Kidney (tissue), 14 donors: ENCODE data around the gene MYLK. TPM values are rescaled to one million over a fixed set of nuclear protein-coding genes. Genes with fewer than 3 reads are reported as not detected.

Source experiments
- DNase-seq, 5 donors: peaks; one replicate each; pipeline ENCODE4 v3.0.0-alpha.2; 2013 to 2020
- FAIRE-seq: peaks from 2 replicates; lab custom pipeline; 2012; peaks lifted over from hg19 to GRCh38; lab: Jason Lieb, UNC
- H3K27ac ChIP-seq, 2 donors: one replicate each; pipeline ENCODE4 v1.7.0; 2013; ENCODE audit warnings: low read depth in 2 of 2, low read length in 2 of 2, inconsistent platforms in 1 of 2
- H3K27me3 ChIP-seq: one replicate; pipeline ENCODE4 v1.7.1; 2013; ENCODE audit warnings: low read length, inconsistent platforms; ENCODE audit not compliant: control insufficient read depth, insufficient read depth
- H3K36me3 ChIP-seq, 3 donors: one replicate each; pipeline versions ENCODE4 v1.7.0 to v1.7.1; 2013; ENCODE audit warnings: low read length in 3 of 3, control low read depth in 1 of 3, inconsistent platforms in 1 of 3; ENCODE audit not compliant: insufficient read depth in 3 of 3, control insufficient read depth in 2 of 3
- H3K4me1 ChIP-seq, 3 donors: one replicate each; pipeline versions ENCODE4 v1.7.0 to v1.7.1; 2013; ENCODE audit warnings: low read length in 3 of 3, inconsistent platforms in 1 of 3, low read depth in 1 of 3; ENCODE audit not compliant: control insufficient read depth in 2 of 3, insufficient read depth in 2 of 3
- H3K4me3 ChIP-seq, 3 donors: one replicate each; pipeline versions ENCODE4 v1.7.0 to v1.8.1; 2013; ENCODE audit warnings: low read length in 3 of 3, control low read depth in 1 of 3, inconsistent platforms in 1 of 3
- H3K9ac ChIP-seq, 3 donors: one replicate each; pipeline versions ENCODE4 v1.7.0 to v1.7.1; 2013; ENCODE audit warnings: low read length in 3 of 3, control low read depth in 1 of 3, inconsistent platforms in 1 of 3
- H3K9me3 ChIP-seq, 3 donors: one replicate each; pipeline versions ENCODE4 v1.7.0 to v1.7.1; 2013; ENCODE audit warnings: low read length in 3 of 3, control low read depth in 1 of 3, inconsistent platforms in 1 of 3; ENCODE audit not compliant: control insufficient read depth in 2 of 3, insufficient read depth in 1 of 3
- intact Hi-C: fragments of 100-400 bp; cut with DNase I; formaldehyde crosslinking; loops from one replicate; pipeline ENCODE4 v1.11.1; 2022
- polyA plus RNA-seq: library from polyadenylated mRNA; stranded (reverse); fragments of 350-450 nt; fragmentation: Illumina TruSeq; extraction: RNeasy Lipid Tissue Mini Kit (QIAGEN cat#74804); gene quantifications from one replicate; pipeline ENCODE4 v1.2.3, GENCODE V29; 2014; ENCODE audit warnings: low read depth, low replicate concordance; ENCODE audit not compliant: insufficient read depth
- total RNA-seq: library from RNA; stranded (reverse); fragmentation: NEBNext Ultra II Directional; extraction: Animal tissue kit (Norgen Biotek cat#: 25700); gene quantifications from one replicate; pipeline ENCODE4 v1.2.1, GENCODE V29; 2021
- TF ChIP-seq, protein P1 (sequence below): IDR thresholded peaks from 3 replicates; pipeline ENCODE4 v1.5.1; 2012; ENCODE audit warnings: mild to moderate bottlenecking, moderate library complexity, borderline replicate concordance; ENCODE audit not compliant: insufficient read depth; ENCODE audit errors: extremely low read depth
- donor health status: control.
- donor health status: control.
- donor health status: control.
- donor health status: control.
- donor health status: control.
- donor health status: DM: yes; HTN: yes; CAD: no.
- donor health status: Normal renal cell carcinoma (clear cell type).

Gene MYLK
- total and polyA plus RNA-seq, 2 donors from 2014 or later: 25.3 to 164 TPM

DNA sequence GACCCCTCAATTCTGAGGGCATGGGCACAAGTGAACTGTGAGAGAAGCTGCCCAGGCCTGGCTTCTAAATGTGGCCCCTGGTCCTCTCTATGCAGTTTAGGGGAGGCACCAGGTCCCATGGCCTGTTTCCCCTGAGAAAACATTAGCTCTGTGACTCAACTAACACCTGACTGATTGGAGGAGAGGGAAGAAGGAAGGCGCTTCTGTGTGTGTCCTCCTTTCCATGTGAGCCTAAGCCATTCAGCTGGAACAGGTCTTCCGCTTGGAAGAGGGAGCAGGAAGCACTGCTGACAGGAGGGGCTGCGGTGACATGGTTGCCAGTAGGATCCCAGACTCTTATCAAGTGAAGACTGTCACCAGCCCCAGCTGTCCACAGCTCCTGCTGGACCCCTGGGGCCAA is 79.5 kb downstream of the MYLK start:
- no peak for FAIRE-seq
- Histone ChIP-seq H3K27ac (no peak overlapping the region), H3K4me3 (no peak overlapping the region), H3K9ac (no peak overlapping the region), H3K9me3 (no peaks in the 10 kb centered on the region), H3K4me1 (peaks cover 0 to 3% (median under 1%) of the 10 kb centered on the region in 3 donors), H3K36me3 (no peaks in the 10 kb centered on the region), H3K27me3 (no peaks in the 10 kb centered on the region)
- no peak for DNase-seq
- TF ChIP-seq, protein P1, sequence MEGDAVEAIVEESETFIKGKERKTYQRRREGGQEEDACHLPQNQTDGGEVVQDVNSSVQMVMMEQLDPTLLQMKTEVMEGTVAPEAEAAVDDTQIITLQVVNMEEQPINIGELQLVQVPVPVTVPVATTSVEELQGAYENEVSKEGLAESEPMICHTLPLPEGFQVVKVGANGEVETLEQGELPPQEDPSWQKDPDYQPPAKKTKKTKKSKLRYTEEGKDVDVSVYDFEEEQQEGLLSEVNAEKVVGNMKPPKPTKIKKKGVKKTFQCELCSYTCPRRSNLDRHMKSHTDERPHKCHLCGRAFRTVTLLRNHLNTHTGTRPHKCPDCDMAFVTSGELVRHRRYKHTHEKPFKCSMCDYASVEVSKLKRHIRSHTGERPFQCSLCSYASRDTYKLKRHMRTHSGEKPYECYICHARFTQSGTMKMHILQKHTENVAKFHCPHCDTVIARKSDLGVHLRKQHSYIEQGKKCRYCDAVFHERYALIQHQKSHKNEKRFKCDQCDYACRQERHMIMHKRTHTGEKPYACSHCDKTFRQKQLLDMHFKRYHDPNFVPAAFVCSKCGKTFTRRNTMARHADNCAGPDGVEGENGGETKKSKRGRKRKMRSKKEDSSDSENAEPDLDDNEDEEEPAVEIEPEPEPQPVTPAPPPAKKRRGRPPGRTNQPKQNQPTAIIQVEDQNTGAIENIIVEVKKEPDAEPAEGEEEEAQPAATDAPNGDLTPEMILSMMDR: no peak
- intact Hi-C loops: no loop called here

DNA sequence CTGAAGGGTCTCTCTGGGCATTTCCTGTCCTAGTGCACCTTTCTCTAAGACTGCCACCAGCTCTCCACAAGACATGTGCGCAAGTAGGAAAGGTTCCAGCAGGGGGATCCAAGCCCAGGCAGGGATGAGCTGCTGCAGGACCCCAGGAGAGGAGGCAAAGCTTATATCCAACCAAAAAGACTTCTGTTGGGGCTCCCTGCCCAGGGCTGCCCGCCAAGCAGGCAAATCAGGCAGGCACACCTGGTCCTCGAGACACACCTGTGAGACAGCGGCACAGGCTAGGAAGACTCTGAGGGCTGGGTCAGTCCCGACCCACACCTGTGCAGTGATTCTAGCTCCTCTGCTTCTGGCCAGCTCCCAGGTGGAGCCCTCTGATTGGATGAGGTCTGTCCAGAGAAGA is 80.6 kb downstream of the MYLK start:
- H3K9ac ChIP-seq: no peak overlapping the region
- intact Hi-C loops: no loop called here
- TF ChIP-seq, protein P1: no peak
- H3K27ac ChIP-seq: no peak overlapping the region
- FAIRE-seq (no peak), DNase-seq (no peak)
- no peaks in the 10 kb centered on the region for H3K9me3 ChIP-seq
- H3K4me3 ChIP-seq: no peak overlapping the region
- peaks cover 0 to 6% (median 3%) of the 10 kb centered on the region in 3 donors for H3K4me1 ChIP-seq
- H3K36me3 ChIP-seq: no peaks in the 10 kb centered on the region
- no peaks in the 10 kb centered on the region for H3K27me3 ChIP-seq

DNA sequence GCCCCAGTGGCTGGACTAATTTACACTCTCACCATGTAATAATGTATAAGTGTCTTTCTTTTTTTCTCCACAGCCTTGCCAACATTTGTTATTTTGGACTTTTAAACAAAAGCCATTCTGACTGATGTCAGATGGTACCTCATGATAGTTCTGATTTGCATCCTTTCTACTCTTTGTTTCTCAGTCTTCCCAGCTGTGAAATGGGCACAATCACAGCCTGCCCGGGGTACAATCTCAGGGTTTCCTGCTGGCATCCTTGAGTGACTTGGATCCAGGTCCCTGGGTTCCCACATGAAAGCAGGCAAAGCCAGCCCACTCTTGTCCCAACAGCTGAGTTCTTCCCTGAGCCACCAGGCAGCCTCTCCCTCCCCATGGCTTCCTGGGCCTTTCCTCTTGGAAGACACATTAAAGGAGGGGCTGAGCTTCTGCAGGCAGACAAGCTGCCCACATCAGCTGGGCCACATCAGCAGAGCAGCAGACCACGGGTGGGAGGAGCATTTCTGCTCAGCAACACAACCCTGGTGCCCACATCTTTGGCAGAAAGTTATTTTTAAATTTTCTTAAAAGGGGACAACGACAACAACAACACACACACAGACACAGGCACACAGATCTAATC is 82.0 kb downstream of the MYLK start:
- Histone ChIP-seq H3K36me3 (no peaks in the 10 kb centered on the region), H3K4me3 (no peak overlapping the region), H3K4me1 (peaks cover 0 to 6% (median 3%) of the 10 kb centered on the region in 3 donors), H3K27ac (no peak overlapping the region), H3K9ac (no peak overlapping the region), H3K27me3 (no peaks in the 10 kb centered on the region), H3K9me3 (no peaks in the 10 kb centered on the region)
- DNase-seq (peak in 3 of 5 donors; percentile 38 to 79 (median 50)), FAIRE-seq (no peak)
- intact Hi-C loops: no loop called here
- TF ChIP-seq, protein P1: no peak

DNA sequence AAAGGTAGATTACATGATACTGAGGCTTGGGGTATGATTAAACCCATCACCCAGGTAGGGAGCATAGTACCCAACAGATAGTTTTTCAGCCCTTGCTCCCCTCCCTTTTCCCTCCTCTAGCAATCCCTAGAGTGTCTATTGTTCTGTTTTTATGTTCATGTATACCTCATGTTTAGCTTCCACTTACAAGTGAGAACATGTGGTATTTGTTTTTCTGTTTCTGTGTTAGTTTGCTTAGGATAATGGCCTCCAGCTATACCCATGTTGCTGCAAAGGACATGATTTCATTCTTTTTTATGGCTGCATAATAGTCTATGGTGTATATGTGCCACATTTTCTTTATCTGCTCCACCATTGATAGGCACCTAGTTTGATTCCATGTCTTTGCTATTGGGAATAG is 82.7 kb downstream of the MYLK start:
- FAIRE-seq: no peak
- TF ChIP-seq, protein P1: no peak

More for the DNA sequence above, 82.7 kb downstream of the MYLK start:
- no peak for DNase-seq
- Histone ChIP-seq H3K9ac (no peak overlapping the region), H3K4me3 (no peak overlapping the region), H3K4me1 (peaks cover 0 to 6% (median 3%) of the 10 kb centered on the region in 3 donors), H3K36me3 (no peaks in the 10 kb centered on the region), H3K27ac (no peak overlapping the region), H3K27me3 (no peaks in the 10 kb centered on the region), H3K9me3 (no peaks in the 10 kb centered on the region)
- intact Hi-C loops: no loop called here
